Left ventricle myocardium inferior (tissue), 1 donor: Measurements from ENCODE around the gene IL6ST. TPM values are rescaled to one million over a fixed set of nuclear protein-coding genes. Genes with fewer than 3 reads are reported as not detected.
A peak's percentile ranks its signal among the peaks of the same experiment; 100 is the strongest.

Source experiments
- DNase-seq: peaks from one replicate; pipeline ENCODE4 v3.0.0-alpha.2; 2020
- H3K27ac ChIP-seq: fragments of 200-600 bp; replicated peaks from 2 replicates; pipeline ENCODE4 v1.8.0; 2021
- H3K27me3 ChIP-seq: fragments of 200-600 bp; 2 replicates; pipeline ENCODE4 v1.8.0; 2021; ENCODE audit warnings: low read depth
- H3K36me3 ChIP-seq: fragments of 200-600 bp; 2 replicates; pipeline ENCODE4 v1.8.0; 2021
- H3K4me1 ChIP-seq: fragments of 200-600 bp; 2 replicates; pipeline ENCODE4 v1.8.0; 2021
- H3K4me3 ChIP-seq: fragments of 200-600 bp; 2 replicates; pipeline ENCODE4 v1.8.0; 2021; ENCODE audit warnings: mild to moderate bottlenecking, moderate library complexity
- H3K9me3 ChIP-seq: fragments of 200-600 bp; replicated peaks from 2 replicates; pipeline ENCODE4 v1.8.0; 2021
- CTCF ChIP-seq: fragments of 200-600 bp; IDR thresholded peaks from 2 replicates; pipeline ENCODE4 v1.8.0; 2021; ENCODE audit warnings: antibody characterized with exemption, mild to moderate bottlenecking, borderline replicate concordance
- intact Hi-C: fragments of 100-400 bp; cut with micrococcal nuclease; formaldehyde crosslinking; loops from one replicate; pipeline ENCODE4 v1.11.0; 2022
- total RNA-seq: library from RNA; stranded (reverse); fragmentation: NEBNext Ultra II Directional; extraction: Animal tissue kit (Norgen Biotek cat#: 25700); gene quantifications from one replicate; pipeline ENCODE4 v1.2.1, GENCODE V29; 2021
- donor health status: DM: no; HTN: yes; CAD: no; lungs with severe emphysema.

Gene IL6ST
- total RNA-seq, 1 donor from 2014 or later: 125 TPM

- Histone ChIP-seq H3K4me3 (no peak overlapping the region), H3K27me3 (no peaks in the 10 kb centered on the region), H3K4me1 (no peaks in the 10 kb centered on the region), H3K36me3 (no peaks in the 10 kb centered on the region), H3K9me3 (no peaks in the 10 kb centered on the region), H3K27ac (no peak overlapping the region)
- no peak for DNase-seq
- intact Hi-C loops: no loop called here
- no peak for TF ChIP-seq CTCF
Observed at GRCh38 chr5:55911784-55912653, 82.7 kb downstream of the IL6ST start.

- no peak for DNase-seq
- intact Hi-C loops: no loop called here
- Histone ChIP-seq H3K36me3 (no peaks in the 10 kb centered on the region), H3K4me3 (no peak overlapping the region), H3K9me3 (no peaks in the 10 kb centered on the region), H3K27me3 (no peaks in the 10 kb centered on the region), H3K4me1 (no peaks in the 10 kb centered on the region), H3K27ac (no peak overlapping the region)
- no peak for TF ChIP-seq CTCF
Observed at GRCh38 chr5:55908804-55909203, 86.0 kb downstream of the IL6ST start.

GRCh38 chr5:55907927-55908326, 86.8 kb downstream of the IL6ST start:
- no peaks in the 10 kb centered on the region for H3K9me3 ChIP-seq

GRCh38 chr5:55905251-55905650, 89.5 kb downstream of the IL6ST start:
- H3K9me3 ChIP-seq: no peaks in the 10 kb centered on the region

More at GRCh38 chr5:55907927-55908326, 86.8 kb downstream of the IL6ST start:
- no peaks in the 10 kb centered on the region for H3K36me3 ChIP-seq
- H3K27me3 ChIP-seq: no peaks in the 10 kb centered on the region
- intact Hi-C loops: no loop called here
- H3K27ac ChIP-seq: no peak overlapping the region
- DNase-seq: no peak
- H3K4me3 ChIP-seq: no peak overlapping the region
- no peaks in the 10 kb centered on the region for H3K4me1 ChIP-seq
- TF ChIP-seq CTCF: no peak

GRCh38 chr5:55904152-55904551, 90.6 kb downstream of the IL6ST start:
- TF ChIP-seq CTCF: no peak
- no peaks in the 10 kb centered on the region for H3K36me3 ChIP-seq
- no peaks in the 10 kb centered on the region for H3K27me3 ChIP-seq
- no peaks in the 10 kb centered on the region for H3K9me3 ChIP-seq
- H3K4me1 ChIP-seq: no peaks in the 10 kb centered on the region
- no peak overlapping the region for H3K27ac ChIP-seq
- H3K4me3 ChIP-seq: no peak overlapping the region
- peak; percentile 41 for DNase-seq
- intact Hi-C loops: no loop called here

More at GRCh38 chr5:55905251-55905650, 89.5 kb downstream of the IL6ST start:
- no peak overlapping the region for H3K4me3 ChIP-seq
- no peak for TF ChIP-seq CTCF
- no peaks in the 10 kb centered on the region for H3K27me3 ChIP-seq
- no peaks in the 10 kb centered on the region for H3K36me3 ChIP-seq
- H3K27ac ChIP-seq: no peak overlapping the region
- no peak for DNase-seq
- intact Hi-C loops: no loop called here
- no peaks in the 10 kb centered on the region for H3K4me1 ChIP-seq
